SK-N-SH treated with all-trans-retinoic acid at 6 μM for 48 hours (cell line): ENCODE measurements around the gene NBEA.

ENCODE experiments used
- ARNTL ChIP-seq: fragments of 450-650 bp; formaldehyde crosslinking; IDR thresholded peaks from 2 replicates; pipeline ENCODE4 v1.5.0; 2020; ENCODE audit warnings: low read depth, mild to moderate bottlenecking, moderate library complexity, borderline replicate concordance
- BACH2 ChIP-seq: fragments of 250-450 bp; sonication (Bioruptor Pico); IDR thresholded peaks from 2 replicates; pipeline ENCODE4 v1.9.0; 2021; ENCODE audit warnings: mild to moderate bottlenecking, borderline replicate concordance
- CREB5 ChIP-seq: fragments of 250-450 bp; sonication (Bioruptor Pico); IDR thresholded peaks from 2 replicates; pipeline ENCODE4 v1.5.1; 2020; ENCODE audit warnings: low read depth, mild to moderate bottlenecking, moderate library complexity
- PATZ1 ChIP-seq: fragments of 250-450 bp; sonication (Bioruptor Pico); IDR thresholded peaks from 2 replicates; pipeline ENCODE4 v1.8.0; 2020; ENCODE audit warnings: mild to moderate bottlenecking, moderate library complexity, borderline replicate concordance
- PPARA ChIP-seq: fragments of 250-450 bp; sonication (Bioruptor Pico); IDR thresholded peaks from 2 replicates; pipeline ENCODE4 v1.5.0; 2020; ENCODE audit warnings: mild to moderate bottlenecking, borderline replicate concordance
- RARB ChIP-seq: fragments of 250-450 bp; sonication (Bioruptor Pico); IDR thresholded peaks from 2 replicates; pipeline ENCODE4 v1.8.0; 2021; ENCODE audit warnings: mild to moderate bottlenecking, moderate library complexity
- ZNF565 ChIP-seq: fragments of 450-650 bp; formaldehyde crosslinking; conservative IDR thresholded peaks from 2 replicates; pipeline ENCODE4 v1.5.0; 2020; ENCODE audit warnings: low read depth, mild to moderate bottlenecking, moderate library complexity
- ZNF70 ChIP-seq: fragments of 450-650 bp; formaldehyde crosslinking; IDR thresholded peaks from 2 replicates; pipeline ENCODE4 v1.5.0; 2020; ENCODE audit warnings: mild to moderate bottlenecking, moderate library complexity

GRCh38 chr13:35140831-35141230 lies 198.8 kb downstream of the NBEA start:
- no peak for TF ChIP-seq ZNF70 (CRISPR knock-in tag)
- TF ChIP-seq ARNTL (CRISPR knock-in tag) = no peak
- no peak for TF ChIP-seq RARB (CRISPR knock-in tag)
- no peak for TF ChIP-seq CREB5 (CRISPR knock-in tag)
- TF ChIP-seq ZNF565 (CRISPR knock-in tag) = no peak
- no peak for TF ChIP-seq PATZ1 (CRISPR knock-in tag)
- TF ChIP-seq BACH2 (CRISPR knock-in tag) = no peak
- no peak for TF ChIP-seq PPARA
